Loucy (cell line): ENCODE measurements around the gene INS.

Source experiments
- H2AFZ ChIP-seq: fragments of 200-600 bp; sonication (generic); 2 replicates; pipeline ENCODE4 v1.6.0; 2016; ENCODE audit warnings: antibody characterized with exemption, mild to moderate bottlenecking, low read length, moderate library complexity
- H3F3A ChIP-seq: fragments of 200-600 bp; 2 replicates; pipeline ENCODE4 v1.6.0; 2016; ENCODE audit warnings: antibody characterized with exemption, low read depth, mild to moderate bottlenecking
- H3K27me3 ChIP-seq: fragments of 200-600 bp; sonication (generic); 2 replicates; pipeline ENCODE4 v1.6.1; 2014; ENCODE audit warnings: low read length, mild to moderate bottlenecking; ENCODE audit not compliant: insufficient read depth, poor library complexity, severe bottlenecking
- H3K36me3 ChIP-seq: fragments of 200-600 bp; sonication (generic); 2 replicates; pipeline ENCODE4 v1.6.1; 2016; ENCODE audit warnings: low read length; ENCODE audit not compliant: insufficient read depth
- H3K4me1 ChIP-seq: fragments of 200-600 bp; sonication (generic); 2 replicates; pipeline ENCODE4 v1.5.1; 2014; ENCODE audit warnings: low read length, mild to moderate bottlenecking; ENCODE audit not compliant: insufficient read depth, poor library complexity, severe bottlenecking
- H3K4me2 ChIP-seq: fragments of 200-600 bp; sonication (generic); 2 replicates; pipeline ENCODE4 v1.6.0; 2014; ENCODE audit warnings: antibody characterized with exemption, low read length, low read depth, mild to moderate bottlenecking; ENCODE audit not compliant: poor library complexity, severe bottlenecking
- H3K4me3 ChIP-seq: fragments of 200-600 bp; sonication (generic); 2 replicates; pipeline ENCODE4 v1.5.1; 2014; ENCODE audit warnings: low read length, mild to moderate bottlenecking, mixed read lengths; ENCODE audit not compliant: poor library complexity, severe bottlenecking
- H3K79me2 ChIP-seq: fragments of 200-600 bp; sonication (generic); 2 replicates; pipeline ENCODE4 v1.6.1; 2014; ENCODE audit warnings: low read length; ENCODE audit not compliant: insufficient read depth
- H3K9ac ChIP-seq: fragments of 200-600 bp; sonication (generic); 2 replicates; pipeline ENCODE4 v1.6.0; 2014; ENCODE audit warnings: mild to moderate bottlenecking, low read depth, low read length, moderate library complexity; ENCODE audit not compliant: poor library complexity, severe bottlenecking
- H3K9me2 ChIP-seq: fragments of 200-600 bp; sonication (generic); replicated peaks from 2 replicates; pipeline ENCODE4 v1.6.1; 2016; ENCODE audit warnings: low read depth, low read length, mixed read lengths
- H3K9me3 ChIP-seq: fragments of 200-600 bp; sonication (generic); 2 replicates; pipeline ENCODE4 v1.6.1; 2014; ENCODE audit warnings: mild to moderate bottlenecking, antibody characterized with exemption, low read length, low read depth; ENCODE audit not compliant: insufficient read depth
- H4K20me1 ChIP-seq: fragments of 200-600 bp; sonication (generic); 2 replicates; pipeline ENCODE4 v1.6.0; 2014; ENCODE audit warnings: antibody characterized with exemption, low read length, mild to moderate bottlenecking; ENCODE audit not compliant: insufficient read depth, poor library complexity, severe bottlenecking
- CTCF ChIP-seq: fragments of 200-600 bp; sonication (generic); conservative IDR thresholded peaks from 2 replicates; pipeline ENCODE4 v1.5.1; 2014; ENCODE audit warnings: mild to moderate bottlenecking, antibody characterized with exemption, low read length
- EZH2phosphoT487 ChIP-seq: fragments of 200-600 bp; IDR thresholded peaks from 2 replicates; pipeline ENCODE4 v1.6.1; 2018; ENCODE audit warnings: antibody characterized with exemption, mild to moderate bottlenecking, moderate library complexity, borderline replicate concordance

INS gene

GRCh38 chr11:2202071-2202899 lies 41.3 kb upstream of the INS start:
- H3K4me1 ChIP-seq: peaks cover 4% of the 10 kb centered on the region
- TF ChIP-seq CTCF (no peak), EZH2phosphoT487 (no peak)

GRCh38 chr11:2201542-2201941 lies 40.5 kb upstream of the INS start:
- H3K9me2 ChIP-seq: no peaks in the 10 kb centered on the region
- no peak overlapping the region for H3K9ac ChIP-seq
- H3K36me3 ChIP-seq: no peaks in the 10 kb centered on the region
- no peaks in the 10 kb centered on the region for H3K9me3 ChIP-seq
- peaks cover 5% of the 10 kb centered on the region for H3K27me3 ChIP-seq
- peaks cover 4% of the 10 kb centered on the region for H3K4me1 ChIP-seq
- H3F3A ChIP-seq: no peaks in the 10 kb centered on the region
- H3K4me3 ChIP-seq: no peak overlapping the region
- H3K4me2 ChIP-seq: no peak overlapping the region
- no peaks in the 10 kb centered on the region for H3K79me2 ChIP-seq
- H2AFZ ChIP-seq: no peak overlapping the region
- no peak for TF ChIP-seq EZH2phosphoT487
- TF ChIP-seq CTCF: no peak
- no peaks in the 10 kb centered on the region for H4K20me1 ChIP-seq

More at GRCh38 chr11:2202071-2202899, 41.3 kb upstream of the INS start:
- Histone ChIP-seq H3K9me3 (no peaks in the 10 kb centered on the region), H3K79me2 (no peaks in the 10 kb centered on the region), H3K9me2 (no peaks in the 10 kb centered on the region), H3K27me3 (no peaks in the 10 kb centered on the region), H3K4me3 (no peak overlapping the region), H4K20me1 (no peaks in the 10 kb centered on the region), H3K4me2 (no peak overlapping the region), H3K36me3 (no peaks in the 10 kb centered on the region), H3K9ac (no peak overlapping the region), H3F3A (no peaks in the 10 kb centered on the region), H2AFZ (no peak overlapping the region)

- TF ChIP-seq CTCF: no peak
- TF ChIP-seq EZH2phosphoT487: no peak
- Histone ChIP-seq H2AFZ (no peak overlapping the region), H4K20me1 (no peaks in the 10 kb centered on the region), H3K9ac (no peak overlapping the region), H3K36me3 (no peaks in the 10 kb centered on the region), H3F3A (no peaks in the 10 kb centered on the region), H3K4me2 (no peak overlapping the region), H3K4me3 (no peak overlapping the region), H3K4me1 (peaks cover 4% of the 10 kb centered on the region), H3K27me3 (peaks cover 8% of the 10 kb centered on the region), H3K79me2 (no peaks in the 10 kb centered on the region), H3K9me2 (no peaks in the 10 kb centered on the region), H3K9me3 (no peaks in the 10 kb centered on the region)
Measured at GRCh38 chr11:2200957-2201519, 40.0 kb upstream of the INS start.
